DND-41 (cell line): ENCODE data around the gene MPPE1.

Experiments
- ATAC-seq: fragments of 200-7000 bp; cut with Tn5 transposase; 3 replicates; pipeline ENCODE4 v1.9.1; 2021; ENCODE audit warnings: low read depth; ENCODE audit not compliant: insufficient read depth
- DNase-seq: peaks from one replicate; pipeline ENCODE4 v3.0.0-alpha.2; 2020
- H2AFZ ChIP-seq: 2 replicates; pipeline ENCODE4 v1.6.0; 2012; ENCODE audit warnings: low read depth, low read length
- H3K27ac ChIP-seq: 2 replicates; pipeline ENCODE4 v1.5.1; 2012; ENCODE audit warnings: low read length, inconsistent platforms
- H3K27me3 ChIP-seq: fragments of 200-600 bp; sonication (generic); 2 replicates; pipeline ENCODE4 v1.6.0; 2012; ENCODE audit warnings: low read length, mild to moderate bottlenecking, inconsistent platforms; ENCODE audit not compliant: insufficient read depth, poor library complexity
- H3K36me3 ChIP-seq: 2 replicates; pipeline ENCODE4 v1.5.1; 2012; ENCODE audit warnings: low read length, inconsistent platforms; ENCODE audit not compliant: insufficient read depth
- H3K4me1 ChIP-seq: 2 replicates; pipeline ENCODE4 v1.5.1; 2012; ENCODE audit warnings: mild to moderate bottlenecking, low read length; ENCODE audit not compliant: insufficient read depth
- H3K4me2 ChIP-seq: 2 replicates; pipeline ENCODE4 v1.6.0; 2012; ENCODE audit warnings: mild to moderate bottlenecking, moderate library complexity, low read length, inconsistent platforms; ENCODE audit not compliant: insufficient read depth
- H3K4me3 ChIP-seq, 2 experiments: fragments of 200-600 bp in 1 of 2; shearing (Covaris generic) in 1 of 2; 2 replicates each; pipeline ENCODE4 v1.5.1; 2012 to 2016; ENCODE audit warnings: inconsistent platforms in 2 of 2, low read length in 2 of 2, mild to moderate bottlenecking in 2 of 2, low read depth in 1 of 2, moderate library complexity in 1 of 2
- H3K79me2 ChIP-seq: 2 replicates; pipeline ENCODE4 v1.6.0; 2012; ENCODE audit warnings: low read length, inconsistent platforms; ENCODE audit not compliant: insufficient read depth
- H3K9ac ChIP-seq: 2 replicates; pipeline ENCODE4 v1.6.0; 2012; ENCODE audit warnings: low read depth, mild to moderate bottlenecking, inconsistent platforms, low read length, moderate library complexity
- H3K9me3 ChIP-seq: 2 replicates; pipeline ENCODE4 v1.5.1; 2012; ENCODE audit warnings: low read length, moderate library complexity, mild to moderate bottlenecking, inconsistent platforms; ENCODE audit not compliant: insufficient read depth, severe bottlenecking
- H4K20me1 ChIP-seq: 2 replicates; pipeline ENCODE4 v1.6.0; 2012; ENCODE audit warnings: low read length; ENCODE audit not compliant: insufficient read depth
- CTCF ChIP-seq: IDR thresholded peaks from 2 replicates; pipeline ENCODE4 v1.5.1; 2012; ENCODE audit warnings: borderline replicate concordance, low read length, moderate library complexity, mild to moderate bottlenecking; ENCODE audit not compliant: poor library complexity, severe bottlenecking; ENCODE audit errors: extremely low read depth
- EZH2 ChIP-seq: IDR thresholded peaks from 3 replicates; pipeline ENCODE4 v1.6.1; 2012; ENCODE audit warnings: borderline replicate concordance, low read depth, mild to moderate bottlenecking, moderate library complexity, low read length, inconsistent platforms; ENCODE audit not compliant: severe bottlenecking

Gene MPPE1

GRCh38 chr18:11880586-11881304 is 27.4 kb downstream of the MPPE1 start:
- TF ChIP-seq CTCF (no peak), EZH2 (no peak)
- no peaks in the 10 kb centered on the region for H4K20me1 ChIP-seq
- H3K4me3 ChIP-seq: no peak overlapping the region
- H3K9ac ChIP-seq: no peak overlapping the region
- no peak overlapping the region for H2AFZ ChIP-seq
- H3K27ac ChIP-seq: no peak overlapping the region
- H3K4me2 ChIP-seq: no peak overlapping the region
- DNase-seq (no peak), ATAC-seq (no peak)
- H3K27me3 ChIP-seq: no peaks in the 10 kb centered on the region
- no peaks in the 10 kb centered on the region for H3K79me2 ChIP-seq
- H3K4me1 ChIP-seq: no peaks in the 10 kb centered on the region
- H3K36me3 ChIP-seq: peaks cover 21% of the 10 kb centered on the region
- H3K9me3 ChIP-seq: no peaks in the 10 kb centered on the region

- no peaks in the 10 kb centered on the region for H3K27me3 ChIP-seq
- TF ChIP-seq EZH2 (no peak), CTCF (no peak)
Measured at GRCh38 chr18:11877497-11878135, 30.5 kb downstream of the MPPE1 start.

GRCh38 chr18:11874676-11875075 is 33.4 kb downstream of the MPPE1 start:
- DNase-seq (no peak), ATAC-seq (no peak; the same call in 2 of the 3 replicates)
- Histone ChIP-seq H3K27ac (no peak overlapping the region), H3K4me1 (no peaks in the 10 kb centered on the region), H3K36me3 (0 out of 2 replicates have a peak, but pooled peaks cover 3% of the 10 kb centered on the region), H3K9ac (no peak overlapping the region), H3K4me2 (no peak overlapping the region), H3K79me2 (no peaks in the 10 kb centered on the region), H2AFZ (no peak overlapping the region), H3K9me3 (no peaks in the 10 kb centered on the region), H4K20me1 (no peaks in the 10 kb centered on the region), H3K27me3 (no peaks in the 10 kb centered on the region), H3K4me3 (no peak overlapping the region)
- no peak for TF ChIP-seq CTCF

More at GRCh38 chr18:11877497-11878135, 30.5 kb downstream of the MPPE1 start:
- H3K4me3 ChIP-seq: no peak overlapping the region
- no peak overlapping the region for H3K27ac ChIP-seq
- H4K20me1 ChIP-seq: no peaks in the 10 kb centered on the region
- H3K36me3 ChIP-seq: 0 out of 2 replicates have a peak, but pooled peaks cover 3% of the 10 kb centered on the region
- no peaks in the 10 kb centered on the region for H3K9me3 ChIP-seq
- no peaks in the 10 kb centered on the region for H3K4me1 ChIP-seq
- ATAC-seq (no peak), DNase-seq (no peak)
- H3K9ac ChIP-seq: no peak overlapping the region
- no peak overlapping the region for H3K4me2 ChIP-seq
- H2AFZ ChIP-seq: no peak overlapping the region
- H3K79me2 ChIP-seq: no peaks in the 10 kb centered on the region
